GM19099 (cell line): ENCODE data around the gene MCF2L.

Source experiments
- POLR2A ChIP-seq: IDR thresholded peaks from 3 replicates; pipeline ENCODE4 v1.6.1; 2011; ENCODE audit warnings: low read depth; ENCODE audit not compliant: insufficient read length; ENCODE audit errors: extremely low read depth

MCF2L gene

GRCh38 chr13:113006660-113007059 lies 37.6 kb downstream of the MCF2L start:
- no peak for TF ChIP-seq POLR2A

GRCh38 chr13:113008851-113009250 lies 39.8 kb downstream of the MCF2L start:
- TF ChIP-seq POLR2A: no peak

GRCh38 chr13:113009743-113010509 lies 40.9 kb downstream of the MCF2L start:
- TF ChIP-seq POLR2A: no peak

- TF ChIP-seq POLR2A: no peak
Observed at GRCh38 chr13:113010510-113010865, 41.5 kb downstream of the MCF2L start.

GRCh38 chr13:113013303-113013702 lies 44.3 kb downstream of the MCF2L start:
- TF ChIP-seq POLR2A: no peak

- no peak for TF ChIP-seq POLR2A
Observed at GRCh38 chr13:113013878-113014751, 45.1 kb downstream of the MCF2L start.

GRCh38 chr13:113014752-113015745 lies 46.0 kb downstream of the MCF2L start:
- TF ChIP-seq POLR2A: no peak

- TF ChIP-seq POLR2A: no peak
Observed at GRCh38 chr13:113015826-113016525, 47.0 kb downstream of the MCF2L start.

- TF ChIP-seq POLR2A: no peak
Observed at GRCh38 chr13:113016526-113017295, 47.7 kb downstream of the MCF2L start.

GRCh38 chr13:113017506-113018215 lies 48.6 kb downstream of the MCF2L start:
- no peak for TF ChIP-seq POLR2A

GRCh38 chr13:113018676-113019465 lies 49.9 kb downstream of the MCF2L start:
- TF ChIP-seq POLR2A: no peak
